GM19043 (cell line): ENCODE data around the gene PIGA.
A peak's percentile ranks its signal among the peaks of the same experiment; 100 is the strongest.

ENCODE experiments used
- ATAC-seq: cut with Tn5 transposase; IDR thresholded peaks from one replicate; pipeline ENCODE4 v1.9.1; 2021; ENCODE audit warnings: low read depth; ENCODE audit not compliant: unreplicated experiment

PIGA gene, protein sequence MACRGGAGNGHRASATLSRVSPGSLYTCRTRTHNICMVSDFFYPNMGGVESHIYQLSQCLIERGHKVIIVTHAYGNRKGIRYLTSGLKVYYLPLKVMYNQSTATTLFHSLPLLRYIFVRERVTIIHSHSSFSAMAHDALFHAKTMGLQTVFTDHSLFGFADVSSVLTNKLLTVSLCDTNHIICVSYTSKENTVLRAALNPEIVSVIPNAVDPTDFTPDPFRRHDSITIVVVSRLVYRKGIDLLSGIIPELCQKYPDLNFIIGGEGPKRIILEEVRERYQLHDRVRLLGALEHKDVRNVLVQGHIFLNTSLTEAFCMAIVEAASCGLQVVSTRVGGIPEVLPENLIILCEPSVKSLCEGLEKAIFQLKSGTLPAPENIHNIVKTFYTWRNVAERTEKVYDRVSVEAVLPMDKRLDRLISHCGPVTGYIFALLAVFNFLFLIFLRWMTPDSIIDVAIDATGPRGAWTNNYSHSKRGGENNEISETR

DNA sequence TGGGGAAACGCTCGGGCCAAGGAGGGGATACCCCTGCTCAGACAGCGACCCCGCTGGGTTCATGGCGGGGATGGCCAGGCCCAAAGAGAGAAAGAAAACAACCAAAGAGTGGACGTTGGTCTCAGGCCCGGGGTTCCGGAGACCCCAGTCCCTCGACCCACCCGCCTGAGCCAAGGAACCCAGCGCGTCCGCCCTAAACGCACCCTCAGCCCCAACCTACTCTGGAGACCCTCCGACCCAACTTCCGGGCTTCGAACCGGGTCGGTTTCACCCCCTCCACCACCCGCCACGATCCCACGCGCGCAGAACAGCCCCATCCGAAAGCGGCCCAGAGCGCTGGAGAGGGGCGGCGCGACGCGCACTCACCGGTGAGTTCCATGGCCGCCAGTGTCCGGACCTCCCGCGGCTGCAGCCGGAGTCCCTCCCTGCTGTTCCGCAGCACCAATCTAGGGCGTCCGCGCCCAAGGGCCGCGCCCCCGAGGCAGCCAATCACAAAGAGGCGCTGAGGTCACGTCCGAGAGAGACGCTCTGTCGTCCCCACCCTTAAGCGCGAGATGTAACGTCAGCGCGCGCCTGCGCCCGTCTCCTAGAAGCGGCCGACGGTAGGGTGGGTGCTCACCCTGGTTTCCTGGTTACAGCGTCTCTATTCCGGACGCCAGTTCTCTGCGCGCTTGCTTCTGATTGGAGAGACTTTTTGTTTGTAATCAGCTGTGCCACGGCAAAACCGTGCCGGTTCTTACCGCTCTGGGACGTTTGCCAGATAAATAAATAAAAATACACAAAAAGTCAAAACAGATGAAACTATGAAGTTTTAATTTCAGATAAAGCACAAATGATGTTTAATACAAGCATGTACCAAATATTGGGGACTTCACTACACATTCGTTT, at the start of gene PIGA:
TSS of gene PIGA (minus strand) at position 389 of the 888 bp plus-strand sequence. CDS start 3,593 bp downstream, outside the sequence.
- peak; percentile 97 for ATAC-seq

DNA sequence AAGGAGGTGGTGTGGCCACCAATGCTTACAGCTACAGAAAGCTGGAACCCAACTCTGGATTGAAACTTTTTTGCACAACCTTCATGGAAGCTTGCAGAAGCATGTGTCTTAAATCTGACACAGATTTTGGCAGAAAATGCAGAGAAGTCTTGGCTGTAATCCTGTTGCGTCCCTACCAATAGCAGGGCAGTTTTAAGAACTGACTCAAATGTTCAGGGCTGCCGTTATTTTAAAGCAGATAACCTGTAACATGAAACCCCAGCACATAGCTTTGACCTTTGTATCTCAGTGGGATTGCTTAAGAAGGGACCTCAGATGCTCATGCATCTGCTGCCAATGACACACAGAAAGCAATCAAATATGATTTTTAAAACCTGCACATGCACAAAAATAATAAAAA, 49.0 kb upstream of the PIGA start, which contains the start of gene VEGFD:
TSS of gene VEGFD (minus strand) at position 110 of the 400 bp plus-strand sequence. CDS start 467 bp downstream, outside the sequence.
- ATAC-seq = no peak

DNA sequence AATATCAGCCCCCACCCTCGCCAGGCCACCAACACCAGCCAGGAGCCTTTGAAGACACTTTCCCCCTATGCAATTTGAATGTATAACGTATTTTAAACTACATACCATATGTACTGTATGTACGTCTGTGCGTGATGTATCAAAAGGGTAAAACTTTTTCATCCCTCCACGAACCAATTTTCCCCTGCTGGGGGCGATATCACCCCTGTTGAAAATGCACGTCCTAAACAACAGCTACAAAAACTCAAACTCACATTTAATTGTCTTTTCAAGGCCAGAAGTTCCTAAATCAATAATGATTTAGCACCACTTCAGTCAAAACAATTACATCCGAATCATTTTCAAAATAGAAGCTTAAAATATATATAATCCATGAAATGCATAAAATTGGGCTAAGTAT, 47.5 kb upstream of the PIGA start:
- ATAC-seq = no peak

DNA sequence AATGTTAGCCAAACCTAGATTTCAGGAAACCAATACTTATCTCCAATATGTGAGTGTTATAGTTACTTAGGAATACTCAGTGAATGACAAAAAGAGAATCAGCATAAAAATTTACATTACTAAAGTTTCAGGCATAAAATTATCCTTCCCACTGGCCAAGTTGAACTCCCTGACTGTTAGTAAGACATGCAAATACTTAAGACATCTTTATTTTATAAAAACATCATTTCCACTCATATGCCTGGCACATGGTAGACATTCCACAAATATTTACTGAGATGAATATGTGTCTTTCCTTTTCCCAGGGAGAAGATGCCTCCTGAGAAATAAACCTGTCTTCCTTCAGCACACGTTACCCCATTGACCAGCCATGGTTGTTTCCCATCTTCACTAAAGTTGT, 41.6 kb upstream of the PIGA start:
- no peak for ATAC-seq

DNA sequence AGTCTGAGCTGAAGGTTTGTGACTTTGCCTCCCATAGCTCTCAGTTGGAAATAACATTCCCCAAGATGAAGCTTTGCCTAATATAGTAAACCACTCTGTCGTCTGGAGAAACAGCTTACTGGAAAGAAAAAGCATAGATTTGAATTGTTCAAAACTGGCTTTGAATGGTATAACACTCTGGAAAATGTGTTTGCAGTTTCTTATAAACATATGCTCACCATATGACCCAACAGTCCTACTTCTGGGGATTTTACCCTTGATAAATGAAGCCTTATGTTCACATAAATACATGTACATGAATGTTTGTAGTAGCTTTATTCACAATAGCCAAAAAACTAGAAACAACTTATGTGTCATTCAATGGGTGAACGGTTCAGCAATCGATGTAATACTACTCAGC, 38.7 kb upstream of the PIGA start:
- no peak for ATAC-seq

DNA sequence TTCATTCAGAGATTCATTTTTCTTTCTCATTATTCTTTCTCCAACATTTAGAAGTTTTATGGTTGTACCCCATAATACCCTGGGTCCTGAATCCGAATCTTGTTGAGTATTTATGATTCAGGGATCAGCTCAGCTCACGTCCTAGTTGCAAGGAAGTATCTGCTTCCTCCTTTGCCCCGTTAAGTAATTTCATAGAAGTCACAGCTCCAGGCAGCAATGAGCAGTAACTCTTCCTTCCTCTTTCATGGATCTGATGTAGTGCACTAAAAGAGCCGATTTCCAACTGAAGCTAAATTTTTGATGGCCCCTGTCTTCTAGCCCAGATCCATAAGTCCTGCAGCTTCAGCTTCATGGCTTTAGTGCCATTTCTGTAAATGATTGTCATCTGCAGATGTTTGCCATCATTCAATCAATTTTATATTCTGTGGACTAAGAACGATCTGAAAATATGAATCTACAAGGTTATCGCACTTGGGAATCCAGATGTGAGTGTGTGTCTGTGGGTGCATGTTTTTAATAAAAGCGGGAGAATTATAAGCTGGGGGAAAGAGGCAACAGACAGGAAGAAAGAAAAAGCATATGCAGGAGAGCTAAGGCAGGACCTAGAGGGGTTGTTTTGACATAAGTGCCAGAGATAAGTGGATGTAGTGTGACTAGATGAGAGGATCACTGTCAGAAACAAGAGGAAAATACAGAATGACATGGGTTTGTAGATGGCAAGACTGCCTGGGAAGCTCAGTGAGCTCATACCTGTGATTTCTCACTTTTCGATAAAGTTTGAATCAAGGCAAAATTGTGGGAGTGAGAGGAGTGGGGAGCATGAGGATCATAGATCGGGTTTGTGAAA, 31.4 kb upstream of the PIGA start:
- no peak for ATAC-seq

DNA sequence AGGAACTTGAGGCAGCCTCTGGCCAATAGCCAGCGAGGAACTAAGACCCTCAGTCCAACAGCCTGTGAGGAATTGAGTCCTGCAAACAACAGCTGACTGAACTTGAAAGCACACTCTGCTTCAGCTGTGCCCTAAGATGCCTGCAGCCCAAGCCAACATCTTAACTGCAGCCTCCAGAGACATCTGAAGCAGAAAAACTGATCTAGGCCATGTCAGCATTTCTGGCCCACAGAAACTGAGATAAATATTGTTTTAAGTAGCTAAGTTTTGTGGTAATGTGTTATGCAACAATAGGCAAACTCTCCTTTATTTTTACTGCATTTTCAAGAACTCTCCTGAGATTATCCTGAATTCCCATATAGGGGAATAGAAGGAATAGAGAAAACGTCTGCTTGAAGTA, 24.4 kb upstream of the PIGA start:
- ATAC-seq = no peak

DNA sequence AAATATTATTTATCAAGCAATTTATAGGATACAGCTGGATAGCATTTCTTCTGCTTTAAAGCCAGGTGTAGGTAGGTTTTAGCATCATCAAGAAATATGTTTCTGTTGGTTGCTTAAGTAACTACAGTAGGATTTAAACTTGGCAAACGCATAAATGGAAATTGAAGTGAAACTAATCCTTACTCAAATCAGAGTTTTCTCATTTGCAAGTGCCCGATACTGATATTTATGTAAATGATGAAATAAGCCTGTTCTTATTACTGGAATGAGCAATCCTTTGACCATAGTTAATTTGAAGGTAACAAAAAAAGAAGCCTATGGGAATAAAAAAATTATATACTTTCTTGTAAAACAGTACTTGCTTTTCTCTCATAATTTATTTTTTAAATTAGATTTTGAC, 23.2 kb upstream of the PIGA start:
- no peak for ATAC-seq

DNA sequence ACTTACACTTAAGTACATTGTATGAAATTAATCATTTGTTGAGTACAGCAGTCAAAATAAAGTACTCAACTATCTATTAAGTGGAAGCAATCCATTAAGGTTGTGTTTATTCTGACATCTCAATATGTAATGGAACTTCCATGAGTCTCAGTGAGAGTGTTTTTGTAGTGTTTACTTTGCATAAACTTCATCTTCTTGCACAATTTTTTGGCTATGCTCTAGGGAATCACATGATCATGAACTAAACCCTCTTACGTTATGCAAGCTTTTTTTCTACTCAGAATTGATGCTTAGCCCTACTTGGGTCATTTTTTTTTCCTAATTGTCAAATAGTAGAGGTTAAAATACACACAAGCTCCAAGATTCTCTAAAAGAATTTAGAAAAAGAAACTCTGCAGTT, 21.1 kb upstream of the PIGA start:
- no peak for ATAC-seq

DNA sequence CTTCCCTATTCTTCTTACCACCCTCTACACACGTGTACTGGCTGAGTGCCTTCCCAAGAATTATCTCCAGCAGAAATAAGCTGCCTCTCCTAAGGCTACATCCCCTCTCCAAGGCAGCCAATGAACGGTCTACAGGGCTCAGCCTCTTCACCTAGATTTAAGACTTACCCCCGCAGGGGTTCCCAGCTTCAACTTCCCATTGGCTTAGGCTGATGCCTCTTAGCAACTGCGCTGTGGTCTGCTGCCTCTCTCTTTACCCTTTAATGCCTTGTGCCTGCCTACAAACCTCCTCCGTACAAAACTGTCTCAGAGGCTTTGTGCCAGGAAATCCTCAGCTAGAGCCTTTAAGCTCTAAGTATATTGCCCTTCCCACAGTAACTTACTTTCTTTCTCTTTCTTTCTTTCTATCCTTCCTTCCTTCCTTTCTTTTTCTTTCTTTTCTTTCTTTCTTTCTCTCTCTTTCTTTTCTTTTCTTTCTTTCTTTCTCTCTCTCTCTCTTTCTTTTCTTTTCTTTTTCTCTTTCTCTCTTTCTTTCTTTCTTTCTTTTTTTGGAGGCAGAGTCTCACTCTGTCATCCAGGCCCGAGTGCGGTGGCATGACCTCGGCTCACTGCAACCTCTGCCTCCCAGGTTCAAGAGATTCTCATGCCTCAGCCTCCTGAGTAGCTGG, 15.1 kb upstream of the PIGA start:
- no peak for ATAC-seq

DNA sequence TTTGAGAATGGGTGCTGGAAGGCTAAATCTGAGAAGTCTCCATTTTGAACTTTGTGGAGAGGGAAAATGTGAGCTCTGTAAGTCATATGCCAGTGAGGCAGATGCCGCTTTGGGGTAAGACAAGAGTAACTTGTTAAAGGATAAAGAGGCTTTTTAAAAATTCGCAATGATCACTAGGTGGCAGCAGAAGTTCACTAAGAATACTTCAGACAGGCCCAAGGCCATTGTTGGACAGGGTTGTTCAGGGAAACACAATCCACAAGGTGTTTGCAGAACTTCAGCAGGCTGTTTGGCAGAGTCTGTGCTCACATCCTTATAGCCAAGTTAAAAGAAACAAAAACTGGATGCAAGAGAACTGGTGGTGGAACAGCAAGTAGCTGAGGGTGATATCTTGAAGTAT, 13.7 kb upstream of the PIGA start:
- ATAC-seq = no peak

DNA sequence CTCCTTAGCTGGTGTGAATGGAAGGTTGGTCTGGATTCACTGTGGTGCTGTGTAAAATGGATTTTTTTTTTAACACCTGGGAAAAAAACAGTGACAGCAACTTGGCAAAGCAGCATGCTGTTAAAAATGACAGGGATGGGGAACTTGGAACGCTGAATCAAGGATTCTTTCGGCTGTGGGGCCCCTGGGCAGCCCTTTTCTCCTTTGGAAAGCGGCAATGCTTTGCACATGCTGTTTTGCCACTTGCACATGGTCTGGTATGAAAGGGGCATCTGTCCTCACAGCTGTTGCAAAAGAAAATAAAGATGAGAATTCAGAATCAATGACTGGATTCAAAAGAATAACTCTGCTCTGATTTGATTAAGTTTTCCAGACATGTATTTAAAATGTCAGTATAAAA, 10.7 kb upstream of the PIGA start:
- ATAC-seq = no peak

DNA sequence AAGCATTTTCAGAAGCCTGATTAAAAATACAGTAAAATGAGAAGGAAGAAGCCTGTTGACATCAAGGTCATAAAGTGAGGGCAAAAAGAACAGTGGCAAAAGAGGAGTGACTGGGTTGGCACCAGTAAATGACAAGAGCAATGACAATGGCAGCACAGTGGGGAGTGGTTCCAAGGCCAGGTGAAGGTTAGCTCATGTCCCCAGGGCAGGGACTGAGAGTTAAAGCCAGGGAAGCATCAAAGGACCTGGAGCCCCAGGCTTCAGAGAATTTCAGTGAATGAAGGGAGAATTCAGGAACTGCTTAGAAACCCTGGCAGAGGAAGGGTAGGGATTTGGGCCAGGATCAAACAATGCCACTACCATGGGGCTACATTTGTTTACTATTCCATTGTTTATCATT, 8.8 kb upstream of the PIGA start:
- no peak for ATAC-seq

DNA sequence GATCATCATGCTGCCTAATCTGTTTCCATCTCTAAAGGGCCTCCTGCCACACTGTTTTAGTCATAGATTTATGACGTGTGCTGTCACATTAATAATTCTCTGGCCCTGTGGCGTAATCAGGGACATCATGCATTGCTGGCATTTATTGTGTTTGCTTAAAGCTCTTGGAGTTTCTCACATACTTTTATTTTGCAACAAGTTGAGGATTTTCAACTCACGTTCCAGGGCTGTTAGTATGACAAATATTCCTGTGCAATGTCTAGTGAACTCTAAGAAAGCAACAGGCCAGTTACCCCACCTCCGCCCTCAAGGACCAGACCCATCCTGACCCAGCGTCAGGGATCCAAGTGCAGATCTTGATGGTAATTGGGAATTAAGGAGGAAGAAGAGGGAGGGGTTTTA, 7.8 kb upstream of the PIGA start:
- ATAC-seq = no peak

DNA sequence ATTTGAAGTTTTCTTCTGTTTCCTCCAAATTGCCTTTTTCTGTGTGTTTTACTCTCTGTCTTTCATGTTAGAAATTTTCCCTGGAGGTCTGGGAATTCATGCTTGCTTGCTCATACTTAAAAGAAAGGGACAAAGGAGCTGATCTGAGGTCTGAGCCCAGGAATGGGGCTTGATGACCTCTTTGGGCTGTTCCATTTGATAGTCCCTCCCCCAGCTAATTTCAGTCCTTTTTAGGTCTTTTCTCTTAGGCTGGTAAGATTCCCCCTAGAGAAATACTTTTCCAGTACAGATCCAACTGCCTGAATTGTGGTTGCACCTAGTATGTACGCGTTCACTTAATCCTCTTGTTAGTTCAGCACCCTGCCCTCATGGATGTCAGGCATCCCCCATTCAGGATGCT, 5.5 kb upstream of the PIGA start:
- ATAC-seq = no peak

DNA sequence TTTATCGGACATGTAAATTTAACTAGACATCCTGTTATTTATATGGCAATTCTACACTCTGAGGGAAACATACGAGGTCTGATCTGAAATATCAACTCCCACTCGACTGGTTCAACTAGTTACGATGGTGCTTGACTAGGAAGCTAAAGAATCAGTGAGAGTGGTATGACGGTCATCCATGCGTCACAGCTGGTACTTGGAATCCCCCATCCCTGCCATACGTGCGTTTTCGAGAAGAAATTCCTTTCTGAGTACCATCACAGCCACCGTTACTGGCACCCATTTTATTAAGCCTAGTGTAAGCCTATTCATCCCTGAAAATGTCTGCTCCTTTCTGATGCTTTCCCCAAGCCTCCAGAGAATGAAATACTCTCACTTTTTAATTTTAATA, 695 bp upstream of the PIGA start:
- ATAC-seq = no peak

DNA sequence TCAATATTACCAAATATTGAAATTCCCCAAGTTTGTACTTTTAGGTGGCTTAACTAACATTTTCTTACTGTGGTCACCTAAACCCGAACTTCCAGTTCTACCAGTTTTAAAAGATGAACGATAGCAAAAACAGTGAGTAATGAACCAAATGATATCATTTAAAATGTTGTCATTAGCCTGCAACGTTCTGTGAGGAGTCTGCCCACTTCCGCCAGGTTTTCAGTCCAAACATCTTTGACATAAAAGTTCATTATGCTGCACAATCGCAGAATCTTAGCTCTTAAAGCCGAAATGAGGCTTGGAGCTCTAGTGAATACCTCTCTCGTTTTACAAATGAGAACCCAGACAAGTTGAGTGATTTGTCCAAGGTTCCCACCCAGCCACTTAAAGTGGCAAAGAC, 762 bp downstream of the PIGA start:
- ATAC-seq = no peak

DNA sequence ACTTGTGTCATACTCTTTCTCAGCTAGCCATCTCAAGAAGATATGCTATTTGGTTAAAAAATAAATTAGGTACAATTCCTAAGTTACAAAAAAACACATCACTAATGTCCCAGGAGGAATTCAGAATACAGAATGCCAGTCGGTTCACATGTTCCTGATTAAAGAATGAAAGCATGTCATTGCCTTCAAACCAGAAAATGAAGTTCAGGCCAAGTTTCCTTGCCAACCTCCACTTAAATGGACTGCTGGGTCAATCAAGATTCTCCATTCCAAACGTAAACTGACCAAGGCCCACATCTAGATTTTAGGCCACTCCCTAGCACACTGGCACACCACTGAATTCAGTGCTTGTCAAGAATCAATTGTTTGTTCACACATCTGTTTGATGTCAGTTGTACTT, 6.5 kb downstream of the PIGA start:
- ATAC-seq = no peak

DNA sequence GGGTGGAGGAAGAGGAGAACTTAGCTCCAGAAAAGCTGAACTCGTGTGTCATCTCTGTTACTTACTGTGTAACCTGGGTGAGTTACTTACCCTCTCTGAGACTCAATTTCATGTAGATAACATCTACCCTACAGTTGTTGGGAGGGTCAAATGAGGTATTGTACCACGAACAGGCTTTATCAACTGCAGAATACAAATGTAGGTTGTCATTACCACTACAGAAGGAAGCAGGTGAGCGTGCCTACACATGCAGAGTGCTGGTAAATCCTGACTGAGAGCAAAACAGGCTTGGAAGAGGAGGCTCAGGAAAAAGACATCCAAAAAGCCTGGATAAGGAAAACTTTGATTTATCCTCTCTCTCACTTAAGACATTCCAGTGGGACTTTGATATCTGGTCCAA, 7.2 kb downstream of the PIGA start:
- no peak for ATAC-seq

DNA sequence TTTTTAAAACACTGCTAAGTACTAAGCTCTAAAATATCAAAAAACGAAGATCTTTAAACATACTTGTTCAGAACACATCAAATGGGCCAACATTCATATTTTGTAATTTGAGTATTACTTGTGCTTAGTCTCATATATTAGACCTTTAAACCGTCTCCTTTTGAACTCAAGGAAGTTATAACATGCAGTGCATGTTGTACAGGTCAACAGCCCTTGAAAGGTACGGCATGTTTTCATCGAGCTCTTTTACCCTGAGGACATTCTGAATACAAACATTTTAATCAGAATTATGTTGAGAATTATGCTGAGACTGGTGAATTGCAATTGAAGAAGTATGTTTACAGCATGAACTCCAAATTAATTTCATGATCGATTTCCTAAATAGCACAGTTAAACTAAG, 12.9 kb downstream of the PIGA start:
- no peak for ATAC-seq
